Calu3 (cell line): Measurements from ENCODE around the gene LDLR. TPM values are rescaled to one million over a fixed set of nuclear protein-coding genes. Genes with fewer than 3 reads are reported as not detected.
"Not testable (repeated sequence)": the region's sequence is repeated elsewhere in the genome, so short reads cannot be mapped to it uniquely, and the experiment has no call there.

Source experiments
- BruUV-seq: library from RNA; stranded (reverse); fragments of 400-500 nt; replicated peaks from 2 replicates; lab custom pipeline; 2021; lab: Mats Ljungman, UMichigan
- CTCF ChIA-PET: fragments of 300-600 bp; sonication (Branson Sonifier 250); formaldehyde crosslinking; loops from one replicate; lab custom pipeline; 2022; ENCODE audit warnings: antibody characterized with exemption; lab: Charles Lee
- DNase-seq: peaks from one replicate; pipeline ENCODE4 v3.0.0; 2022
- H3K27ac Mint-ChIP-seq: one replicate; pipeline ENCODE4 v1.8.0; 2022; ENCODE audit warnings: mixed read lengths; ENCODE audit not compliant: unreplicated experiment
- H3K27me3 Mint-ChIP-seq: one replicate; pipeline ENCODE4 v1.8.0; 2022; ENCODE audit warnings: mixed read lengths; ENCODE audit not compliant: unreplicated experiment
- H3K36me3 Mint-ChIP-seq: one replicate; pipeline ENCODE4 v1.8.0; 2022; ENCODE audit warnings: mild to moderate bottlenecking, moderate library complexity, mixed read lengths; ENCODE audit not compliant: insufficient read depth, unreplicated experiment
- H3K4me1 Mint-ChIP-seq: one replicate; pipeline ENCODE4 v1.8.0; 2022; ENCODE audit warnings: mild to moderate bottlenecking, low read depth, mixed read lengths; ENCODE audit not compliant: unreplicated experiment
- H3K4me3 Mint-ChIP-seq: one replicate; pipeline ENCODE4 v1.8.0; 2022; ENCODE audit warnings: mild to moderate bottlenecking, low read depth, moderate library complexity, mixed read lengths; ENCODE audit not compliant: unreplicated experiment
- H3K9me3 Mint-ChIP-seq: one replicate; pipeline ENCODE4 v1.8.0; 2022; ENCODE audit warnings: low read depth, mixed read lengths; ENCODE audit not compliant: unreplicated experiment
- intact Hi-C: fragments of 100-400 bp; cut with micrococcal nuclease; formaldehyde crosslinking; loops from one replicate; pipeline ENCODE4 v1.10.0; 2022; ENCODE audit not compliant: unreplicated experiment
- total RNA-seq: library from RNA; stranded (reverse); gene quantifications from 2 replicates; pipeline ENCODE4 v1.2.3, GENCODE V29; 2022
- TF ChIP-seq, protein P1 (sequence below): fragments of 200-600 bp; IDR thresholded peaks from one replicate; pipeline ENCODE4 v1.8.0; 2022; ENCODE audit warnings: antibody characterized with exemption; ENCODE audit not compliant: unreplicated experiment

Gene LDLR
- total RNA-seq, 1 experiment from 2014 or later: 289 TPM

DNA sequence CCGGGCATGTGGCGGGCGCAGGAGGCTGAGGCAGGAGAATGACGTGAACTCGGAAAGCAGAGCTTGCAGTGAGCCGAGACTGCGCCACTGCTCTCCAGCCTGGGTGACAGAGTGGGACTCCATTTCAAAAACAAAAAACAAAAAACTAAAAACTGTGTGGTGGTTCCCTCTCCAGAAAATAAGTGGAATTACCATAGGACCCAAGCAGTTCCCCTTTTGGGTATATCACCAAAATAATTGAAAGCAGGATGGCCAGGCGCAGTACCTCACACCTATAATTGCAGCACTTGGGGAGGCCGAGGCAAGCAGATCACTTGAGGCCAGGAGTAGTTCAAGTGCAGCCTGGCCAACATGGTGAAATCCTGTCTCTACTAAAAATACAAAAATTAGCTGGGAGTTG lies 15.7 kb upstream of the LDLR start:
- H3K4me3 Mint-ChIP-seq: no peak overlapping the region
- no peak overlapping the region for H3K27ac Mint-ChIP-seq
- peaks cover 18% of the 10 kb centered on the region for H3K36me3 Mint-ChIP-seq
- DNase-seq: no peak
- no peaks in the 10 kb centered on the region for H3K27me3 Mint-ChIP-seq
- BruUV-seq: no TSS peak
- H3K4me1 Mint-ChIP-seq: no peaks in the 10 kb centered on the region
- intact Hi-C loops: no loop called here
- TF ChIP-seq, protein P1, sequence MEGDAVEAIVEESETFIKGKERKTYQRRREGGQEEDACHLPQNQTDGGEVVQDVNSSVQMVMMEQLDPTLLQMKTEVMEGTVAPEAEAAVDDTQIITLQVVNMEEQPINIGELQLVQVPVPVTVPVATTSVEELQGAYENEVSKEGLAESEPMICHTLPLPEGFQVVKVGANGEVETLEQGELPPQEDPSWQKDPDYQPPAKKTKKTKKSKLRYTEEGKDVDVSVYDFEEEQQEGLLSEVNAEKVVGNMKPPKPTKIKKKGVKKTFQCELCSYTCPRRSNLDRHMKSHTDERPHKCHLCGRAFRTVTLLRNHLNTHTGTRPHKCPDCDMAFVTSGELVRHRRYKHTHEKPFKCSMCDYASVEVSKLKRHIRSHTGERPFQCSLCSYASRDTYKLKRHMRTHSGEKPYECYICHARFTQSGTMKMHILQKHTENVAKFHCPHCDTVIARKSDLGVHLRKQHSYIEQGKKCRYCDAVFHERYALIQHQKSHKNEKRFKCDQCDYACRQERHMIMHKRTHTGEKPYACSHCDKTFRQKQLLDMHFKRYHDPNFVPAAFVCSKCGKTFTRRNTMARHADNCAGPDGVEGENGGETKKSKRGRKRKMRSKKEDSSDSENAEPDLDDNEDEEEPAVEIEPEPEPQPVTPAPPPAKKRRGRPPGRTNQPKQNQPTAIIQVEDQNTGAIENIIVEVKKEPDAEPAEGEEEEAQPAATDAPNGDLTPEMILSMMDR: no peak
- CTCF ChIA-PET: interaction anchor here (0.7 kb wide), 2 partner anchors 8 to 66 kb away, joined by 4 to 6 read pairs; no protein-coding TSS in a partner anchor
- no peaks in the 10 kb centered on the region for H3K9me3 Mint-ChIP-seq

DNA sequence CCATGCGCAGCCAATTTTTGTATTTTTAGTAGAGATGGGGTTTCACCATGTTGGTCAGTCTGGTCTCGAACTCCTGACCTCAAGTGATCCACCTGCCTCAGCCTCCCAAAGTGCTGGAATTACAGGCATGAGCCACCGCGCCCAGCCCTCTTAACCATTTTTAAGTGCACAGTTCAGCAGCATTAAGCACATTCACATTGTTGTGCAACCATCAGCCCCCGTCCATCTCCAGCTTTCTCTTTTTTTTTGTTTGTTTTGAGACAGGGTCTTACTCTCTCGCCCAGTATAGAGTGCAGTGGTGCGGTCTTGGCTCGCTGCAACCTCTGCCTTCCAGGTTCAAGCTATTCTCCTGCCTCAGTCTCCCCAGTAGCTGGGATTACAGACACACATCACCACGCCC lies 12.5 kb upstream of the LDLR start:
- H3K27ac Mint-ChIP-seq, CTCF ChIA-PET, H3K9me3 Mint-ChIP-seq, H3K4me3 Mint-ChIP-seq, BruUV-seq, DNase-seq, H3K4me1 Mint-ChIP-seq, intact Hi-C loops, H3K27me3 Mint-ChIP-seq: not testable (repeated sequence)
- H3K36me3 Mint-ChIP-seq: peaks cover 11% of the 10 kb centered on the region

DNA sequence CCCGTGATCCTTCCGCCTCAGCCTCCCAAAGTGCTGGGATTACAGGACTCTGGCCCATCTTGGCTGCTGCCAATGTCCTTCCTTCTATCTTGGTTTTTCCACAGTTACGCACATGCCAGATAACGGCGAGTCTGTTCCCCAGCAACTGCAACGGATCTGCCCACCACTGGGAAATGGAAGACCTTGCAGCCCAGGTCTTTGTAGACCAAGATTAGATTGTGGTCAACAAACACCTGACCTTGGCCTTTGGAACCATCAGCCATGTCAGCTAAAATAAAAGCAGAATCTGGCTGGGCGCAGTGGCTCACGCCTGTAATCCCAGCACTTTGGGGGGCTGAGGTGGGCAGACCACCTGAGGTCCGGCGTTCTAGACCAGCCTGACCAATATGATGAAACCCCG lies 10.4 kb upstream of the LDLR start:
- intact Hi-C loops: no loop called here
- no peak overlapping the region for H3K27ac Mint-ChIP-seq
- peaks cover 13% of the 10 kb centered on the region for H3K36me3 Mint-ChIP-seq
- TF ChIP-seq, protein P1: no peak
- BruUV-seq: no TSS peak
- H3K4me3 Mint-ChIP-seq: no peak overlapping the region
- peaks cover 4% of the 10 kb centered on the region for H3K4me1 Mint-ChIP-seq
- H3K27me3 Mint-ChIP-seq: no peaks in the 10 kb centered on the region
- CTCF ChIA-PET: interaction anchor here (1.1 kb wide), 1 partner anchor 16 kb away, joined by 3 read pairs; no protein-coding TSS in a partner anchor
- no peaks in the 10 kb centered on the region for H3K9me3 Mint-ChIP-seq
- no peak for DNase-seq

DNA sequence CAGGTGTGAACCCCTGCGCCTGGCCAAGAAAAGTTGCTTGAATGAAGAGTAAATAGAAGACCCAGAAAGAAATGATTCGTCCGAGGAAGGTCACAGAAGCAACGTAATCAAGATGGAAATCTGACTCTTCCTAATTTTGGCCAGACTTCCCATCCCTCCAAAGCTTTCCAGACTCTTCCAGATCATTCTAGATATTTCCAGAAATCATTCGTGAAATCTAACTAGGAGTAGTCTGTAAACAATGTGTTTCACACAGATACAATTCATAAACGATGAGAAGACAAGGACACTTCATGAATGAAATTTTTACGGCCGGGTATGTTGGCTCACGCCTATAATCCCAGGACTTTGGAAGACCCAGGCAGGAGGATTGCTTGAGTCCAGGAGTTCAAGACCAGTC lies 9.3 kb upstream of the LDLR start:
- no peak overlapping the region for H3K27ac Mint-ChIP-seq
- TF ChIP-seq, protein P1: no peak
- no peak for DNase-seq
- H3K4me1 Mint-ChIP-seq: peaks cover 7% of the 10 kb centered on the region
- no TSS peak for BruUV-seq
- intact Hi-C loops: no loop called here
- no peaks in the 10 kb centered on the region for H3K9me3 Mint-ChIP-seq
- no peak overlapping the region for H3K4me3 Mint-ChIP-seq
- peaks cover 11% of the 10 kb centered on the region for H3K36me3 Mint-ChIP-seq
- H3K27me3 Mint-ChIP-seq: no peaks in the 10 kb centered on the region
- CTCF ChIA-PET: interaction anchor here (0.6 to 1.1 kb wide), 2 partner anchors 17 to 18 kb away, joined by 3 to 5 read pairs; no protein-coding TSS in a partner anchor

DNA sequence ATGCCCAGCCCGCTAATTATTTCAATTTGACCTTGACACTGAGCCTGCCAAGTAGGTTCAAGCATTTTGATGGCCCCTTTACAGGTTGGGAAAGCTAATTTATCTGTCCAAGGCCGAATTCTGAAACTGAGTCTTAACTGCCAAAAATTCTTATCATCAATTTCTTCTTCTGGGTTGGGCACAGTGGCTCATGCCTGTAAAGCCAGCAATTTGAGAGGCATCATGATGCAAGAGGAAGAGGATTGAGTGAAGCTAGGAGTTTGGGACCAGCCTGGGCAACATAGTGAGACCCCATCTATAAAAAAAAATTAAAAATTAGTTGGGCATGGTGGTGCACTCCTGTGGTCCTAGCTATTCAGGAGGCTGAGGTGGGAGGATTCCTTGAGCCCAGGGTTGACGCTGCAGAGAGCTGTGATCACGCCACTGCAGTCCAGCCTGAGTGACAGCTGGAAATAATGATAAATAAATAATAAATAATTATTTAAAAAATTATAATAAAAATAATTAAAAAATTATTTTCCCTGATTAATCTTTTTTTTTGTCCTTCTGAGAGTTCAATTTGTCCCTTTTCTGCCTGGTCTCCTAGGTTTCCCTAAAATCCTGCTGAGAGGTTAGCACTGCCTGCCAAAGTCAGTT lies 1.3 kb upstream of the LDLR start:
- Mint-ChIP-seq H3K4me1 (peaks cover 7% of the 10 kb centered on the region), H3K27me3 (no peaks in the 10 kb centered on the region), H3K4me3 (peak overlapping the region; percentile 84), H3K27ac (peak overlapping the region; percentile 91), H3K36me3 (peaks cover 53% of the 10 kb centered on the region), H3K9me3 (no peaks in the 10 kb centered on the region)
- CTCF ChIA-PET: interaction anchor here (1.3 to 1.4 kb wide), 2 partner anchors 52 to 146 kb away, joined by 3 to 4 read pairs; no protein-coding TSS in a partner anchor
- BruUV-seq: no TSS peak
- TF ChIP-seq, protein P1: no peak
- no peak for DNase-seq
- intact Hi-C loops: loop anchor here (2.0 kb wide), 1 partner anchor 45 kb away; no protein-coding TSS in a partner anchor
